GM12891 (cell line): ENCODE measurements around the gene CPN1.

Source experiments
- DNase-seq: peaks from one replicate; pipeline ENCODE4 v3.0.0; 2011; ENCODE audit warnings: low spot score; ENCODE audit not compliant: insufficient read length
- FAIRE-seq: peaks from 2 replicates; lab custom pipeline; 2011; peaks lifted over from hg19 to GRCh38; lab: Jason Lieb, UNC
- PAX5 ChIP-seq: IDR thresholded peaks from 2 replicates; pipeline ENCODE4 v1.6.1; 2011; ENCODE audit warnings: low read length, moderate library complexity, mild to moderate bottlenecking; ENCODE audit not compliant: insufficient read depth, severe bottlenecking
- POLR2A ChIP-seq: IDR thresholded peaks from 2 replicates; pipeline ENCODE4 v1.6.1; 2011; ENCODE audit warnings: low read depth, low read length, control low read depth
- POLR2AphosphoS5 ChIP-seq: IDR thresholded peaks from 2 replicates; pipeline ENCODE4 v1.6.1; 2011; ENCODE audit warnings: low read depth, low read length, control low read depth
- POU2F2 ChIP-seq: IDR thresholded peaks from 2 replicates; pipeline ENCODE4 v1.6.1; 2011; ENCODE audit warnings: low read depth, mild to moderate bottlenecking, control low read depth, low read length, moderate library complexity
- SPI1 ChIP-seq: IDR thresholded peaks from 2 replicates; pipeline ENCODE4 v1.6.1; 2011; ENCODE audit warnings: low read depth, low read length, control low read depth
- TAF1 ChIP-seq: IDR thresholded peaks from 2 replicates; pipeline ENCODE4 v1.6.1; 2011; ENCODE audit warnings: low read depth, low read length, control low read depth

CPN1 gene

DNA sequence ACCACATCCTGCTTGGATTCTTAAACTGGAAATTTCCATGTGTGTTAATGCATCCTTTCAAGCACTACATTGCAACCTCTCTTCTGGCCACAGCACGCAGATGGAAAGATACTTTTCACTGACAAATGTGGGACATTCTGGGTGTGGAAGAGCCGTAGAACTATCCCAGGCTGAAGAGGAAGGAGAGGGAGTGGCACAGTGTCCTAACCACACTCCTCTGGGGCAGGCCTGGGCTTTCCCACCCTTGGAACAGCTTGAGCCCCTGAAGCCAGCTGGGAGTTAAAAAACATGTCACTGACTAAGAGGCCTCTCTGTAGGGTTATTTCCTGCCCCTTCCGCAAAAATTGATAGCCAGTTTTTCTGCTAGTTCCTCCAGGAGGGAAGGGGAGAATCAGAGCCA, 37.9 kb downstream of the CPN1 start:
- FAIRE-seq, result no peak

DNA sequence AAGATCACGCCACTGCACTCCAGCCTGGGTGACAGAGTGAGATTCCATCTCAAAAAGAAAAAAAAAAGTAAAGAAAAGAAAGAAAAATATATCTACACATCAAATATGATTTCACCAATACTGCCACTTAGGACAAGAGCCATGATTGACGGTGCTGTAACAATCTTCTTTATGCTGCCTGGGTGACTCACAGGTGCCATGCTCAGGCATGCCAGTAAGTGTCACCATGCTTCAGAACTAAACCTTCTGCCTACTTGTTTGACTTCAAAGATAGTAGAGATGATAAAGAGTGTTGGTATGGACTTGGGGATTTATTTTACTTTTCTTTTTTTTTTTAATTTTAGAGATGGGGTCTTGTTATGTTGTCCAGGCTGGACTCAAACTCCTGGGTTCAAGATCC, 38.3 kb downstream of the CPN1 start:
- TF ChIP-seq TAF1, result no peak
- no peak for TF ChIP-seq PAX5
- TF ChIP-seq POLR2A, result no peak
- TF ChIP-seq POU2F2, result no peak
- TF ChIP-seq POLR2AphosphoS5, result no peak
- TF ChIP-seq SPI1, result no peak
- DNase-seq (no peak), FAIRE-seq (no peak)

More for the DNA sequence above, 37.9 kb downstream of the CPN1 start:
- TF ChIP-seq SPI1 (no peak), POLR2AphosphoS5 (no peak), POLR2A (no peak), PAX5 (no peak), TAF1 (no peak), POU2F2 (no peak)
- no peak for DNase-seq

DNA sequence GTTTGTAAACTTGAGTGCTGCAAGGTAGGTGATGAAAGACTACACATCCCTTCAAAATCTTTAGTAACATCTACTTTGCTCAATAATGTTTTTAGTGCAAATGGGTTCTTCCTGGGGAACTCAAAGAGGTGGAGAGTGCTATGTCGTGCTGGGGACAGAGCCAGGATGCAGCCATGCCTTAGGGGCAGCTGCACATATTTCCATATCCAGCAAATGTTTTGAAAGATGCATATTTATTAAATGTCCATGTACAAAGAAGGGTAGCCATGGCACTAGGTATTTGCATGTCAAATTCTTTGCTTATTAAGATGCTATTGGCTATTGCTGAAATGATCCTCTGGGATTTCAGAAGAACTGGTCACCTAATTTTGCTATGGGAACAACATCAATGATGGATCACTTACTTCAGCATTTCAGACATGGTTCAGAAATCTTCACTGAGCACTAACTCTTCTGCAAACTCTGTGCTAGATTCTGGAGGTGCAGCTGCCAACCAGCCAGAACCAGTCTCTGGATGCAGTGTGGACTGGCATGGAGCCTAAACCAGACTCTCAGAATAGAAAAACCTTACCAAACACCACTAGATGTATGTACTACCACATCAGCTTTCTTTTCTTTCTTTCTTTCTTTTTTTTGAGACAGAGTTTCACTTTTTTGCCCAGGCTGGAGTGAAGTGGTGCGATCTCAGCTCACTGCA, 40.2 kb downstream of the CPN1 start:
- DNase-seq (no peak), FAIRE-seq (no peak)
- TF ChIP-seq TAF1, result no peak
- TF ChIP-seq POU2F2, result no peak
- no peak for TF ChIP-seq POLR2AphosphoS5
- TF ChIP-seq PAX5, result no peak
- no peak for TF ChIP-seq SPI1
- no peak for TF ChIP-seq POLR2A

DNA sequence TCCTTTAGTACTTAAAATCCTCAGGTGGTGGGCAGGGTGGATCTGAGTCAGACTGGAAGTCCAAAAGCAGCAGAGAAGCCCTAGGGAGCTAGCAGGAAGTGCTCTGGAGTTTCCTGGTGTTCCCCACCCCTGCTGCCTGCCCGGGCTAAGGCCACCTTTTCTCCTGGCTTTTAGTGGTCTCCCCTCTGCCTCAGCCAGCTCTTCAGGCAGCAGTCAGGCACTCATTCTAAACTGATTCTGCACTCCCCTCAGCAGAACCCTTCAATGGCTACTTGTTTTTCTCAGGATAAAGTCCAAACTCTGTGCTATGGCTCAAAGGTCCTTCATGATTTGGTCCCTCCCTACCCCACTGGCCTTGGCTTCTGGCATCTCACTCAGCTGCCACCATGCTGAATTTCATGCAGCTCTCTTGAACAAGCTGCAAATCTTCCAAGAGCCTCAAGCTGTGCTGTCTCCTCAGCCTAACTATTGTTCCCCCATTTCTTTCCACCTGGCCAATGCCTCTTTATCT, 43.1 kb downstream of the CPN1 start:
- FAIRE-seq (no peak), DNase-seq (no peak)
- TF ChIP-seq POLR2AphosphoS5 (no peak), POLR2A (no peak), PAX5 (no peak), TAF1 (no peak), SPI1 (no peak), POU2F2 (no peak)

DNA sequence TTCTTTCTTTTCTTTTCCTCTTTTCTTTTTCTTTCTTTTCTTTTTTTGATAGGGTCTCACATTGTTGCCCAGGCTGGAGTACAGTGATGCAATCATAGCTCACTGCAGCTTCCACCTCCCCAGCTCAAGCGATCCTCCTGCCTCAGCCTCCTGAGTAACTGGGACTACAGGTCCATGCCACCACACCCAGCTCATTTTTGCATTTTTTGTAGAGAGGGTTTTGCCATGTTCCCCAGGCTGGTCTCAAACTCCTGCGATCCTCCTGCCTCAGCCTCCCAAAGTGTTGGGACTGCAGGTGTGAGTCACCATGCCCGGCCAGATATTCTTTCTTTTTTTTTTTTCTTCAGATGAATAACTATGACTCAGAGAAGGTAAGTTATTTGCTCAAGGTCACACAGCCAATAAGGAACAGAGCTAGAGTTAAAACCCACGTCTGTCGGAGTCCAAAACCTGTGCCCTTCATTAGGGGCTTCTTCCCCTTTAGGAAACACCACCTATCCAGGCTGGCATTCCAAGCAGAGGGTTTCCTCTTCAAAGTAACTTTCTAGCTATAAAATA, 43.8 kb downstream of the CPN1 start:
- DNase-seq (no peak), FAIRE-seq (no peak)
- no peak for TF ChIP-seq SPI1
- TF ChIP-seq POLR2A, result no peak
- TF ChIP-seq POU2F2, result no peak
- TF ChIP-seq PAX5, result no peak
- no peak for TF ChIP-seq TAF1
- TF ChIP-seq POLR2AphosphoS5, result no peak

DNA sequence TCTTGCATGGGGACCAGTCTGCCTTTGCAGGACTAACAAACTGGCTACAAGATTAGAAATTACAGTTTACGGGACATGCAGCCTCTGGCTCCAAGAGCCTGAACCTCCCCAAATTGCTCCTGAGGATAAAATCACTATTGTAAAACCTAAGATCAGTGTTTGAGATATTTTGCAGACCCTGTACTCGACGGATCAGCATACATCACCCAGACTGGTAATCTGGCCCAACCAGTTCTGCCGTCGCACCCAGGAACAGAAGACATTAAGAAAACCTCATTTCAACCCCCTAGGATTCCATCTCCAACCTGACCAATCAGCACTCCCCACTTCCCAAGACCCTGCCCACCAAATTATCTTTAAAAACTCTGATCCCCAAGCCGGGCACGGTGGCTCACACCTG, 44.8 kb downstream of the CPN1 start:
- DNase-seq, result no peak
- TF ChIP-seq TAF1 (no peak), SPI1 (no peak), POLR2A (no peak), PAX5 (no peak), POU2F2 (no peak), POLR2AphosphoS5 (no peak)
- FAIRE-seq, result no peak

DNA sequence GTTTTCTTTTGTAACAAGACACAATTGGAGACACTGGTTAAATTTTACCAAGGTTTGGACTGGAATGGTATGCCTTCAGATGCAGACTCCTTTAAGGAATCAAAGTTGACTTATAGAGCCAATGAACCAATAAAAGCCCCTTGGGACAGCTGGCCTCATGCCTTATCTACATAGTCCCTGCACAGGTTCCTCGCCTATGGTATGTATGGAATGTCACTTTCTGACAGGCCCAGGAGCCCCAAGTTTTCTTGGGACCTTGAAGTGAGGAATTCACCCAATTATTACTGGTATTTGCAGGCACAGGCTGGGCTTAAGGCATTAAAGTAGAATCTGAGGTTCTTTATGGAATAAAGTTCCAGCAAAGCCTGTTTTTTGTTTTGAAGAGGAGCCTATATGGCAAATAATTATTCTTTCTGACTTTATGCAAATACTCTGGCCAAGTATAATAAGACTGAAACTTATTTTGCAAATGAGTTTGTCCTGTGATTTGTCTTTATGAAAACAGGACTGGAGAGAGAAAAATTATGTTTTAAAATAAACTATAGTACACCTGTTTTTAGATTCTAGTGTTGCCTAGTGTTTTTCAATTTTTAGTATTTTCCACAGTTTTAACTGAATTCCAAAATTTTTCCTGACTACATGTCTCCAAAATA, 47.8 kb downstream of the CPN1 start:
- TF ChIP-seq TAF1, result no peak
- TF ChIP-seq SPI1, result no peak
- TF ChIP-seq POLR2A, result no peak
- no peak for TF ChIP-seq POU2F2
- no peak for TF ChIP-seq PAX5
- TF ChIP-seq POLR2AphosphoS5, result no peak
- DNase-seq (no peak), FAIRE-seq (no peak)

DNA sequence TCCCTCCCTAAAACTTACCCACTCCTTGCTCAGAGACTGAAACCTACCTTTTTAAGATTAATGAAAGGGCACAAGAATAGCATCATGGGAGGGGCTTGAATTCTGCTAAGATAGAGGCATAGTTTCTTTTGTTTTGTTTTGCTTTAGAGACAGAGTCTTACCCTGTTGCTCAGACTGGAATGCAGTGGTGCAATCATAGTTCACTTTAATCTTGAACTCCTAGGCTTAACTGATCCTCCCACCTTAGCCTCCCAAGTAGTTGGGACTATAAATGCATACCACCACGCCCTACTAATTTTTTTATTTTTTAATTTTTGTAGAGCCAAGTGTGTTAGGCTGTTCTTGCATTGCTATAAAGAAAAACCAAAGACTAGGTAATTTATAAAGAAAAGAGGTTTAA, 54.3 kb downstream of the CPN1 start:
- FAIRE-seq (no peak), DNase-seq (no peak)
- TF ChIP-seq SPI1 (no peak), POLR2A (no peak), TAF1 (no peak), POU2F2 (no peak), PAX5 (no peak), POLR2AphosphoS5 (no peak)

DNA sequence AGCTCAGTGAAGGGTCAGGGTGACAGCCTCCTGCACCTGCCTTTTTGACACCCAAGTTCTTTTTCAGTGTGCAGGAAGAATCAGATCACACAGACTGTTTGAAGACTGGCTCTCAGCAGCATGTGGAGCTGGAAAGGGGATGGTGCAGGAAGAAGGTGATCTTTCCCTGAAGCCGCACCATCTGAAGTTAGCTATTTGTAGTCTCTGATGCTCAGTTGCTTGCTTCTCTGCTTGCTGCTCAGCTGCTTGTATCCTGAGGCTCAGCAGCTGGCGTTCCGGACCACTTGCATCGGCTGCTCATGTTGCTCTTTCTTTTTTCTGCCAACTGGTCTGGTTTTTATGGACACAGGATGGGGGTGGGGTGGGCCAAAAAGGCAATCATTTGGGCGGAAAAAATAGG, 56.1 kb downstream of the CPN1 start:
- TF ChIP-seq POU2F2, result no peak
- no peak for TF ChIP-seq POLR2A
- TF ChIP-seq SPI1, result no peak
- no peak for TF ChIP-seq POLR2AphosphoS5
- TF ChIP-seq TAF1, result no peak
- no peak for TF ChIP-seq PAX5
- no peak for DNase-seq
- no peak for FAIRE-seq
